H1 (cell line): ENCODE results near the gene DLX5. TPM values are rescaled to one million over a fixed set of nuclear protein-coding genes. Genes with fewer than 3 reads are reported as not detected.

Source experiments
- CTCF ChIA-PET: fragments of 300-600 bp; sonication (Branson Sonifier 250); formaldehyde crosslinking; loops from one replicate; lab custom pipeline; 2021; ENCODE audit not compliant: partially characterized antibody; lab: Charles Lee
- POLR2A ChIA-PET: fragments of 300-600 bp; sonication (Branson Sonifier 250); formaldehyde crosslinking; loops from one replicate; lab custom pipeline; 2021; ENCODE audit warnings: inconsistent platforms; ENCODE audit not compliant: partially characterized antibody; lab: Charles Lee
- DNase-seq, 2 experiments: peaks; one replicate each; pipeline versions ENCODE4 v3.0.0 to v3.0.0-alpha.2; 2010 to 2022; ENCODE audit warnings: low spot score in 2 of 2, low read depth in 1 of 2, mixed read lengths in 1 of 2
- FAIRE-seq: peaks from 2 replicates; lab custom pipeline; 2011; peaks lifted over from hg19 to GRCh38; lab: Jason Lieb, UNC
- H2AFZ ChIP-seq: 2 replicates; pipeline ENCODE4 v1.8.1; 2012; ENCODE audit warnings: low read length, inconsistent platforms
- H2AK5ac ChIP-seq: 2 replicates; pipeline ENCODE4 v1.6.1; 2013; ENCODE audit warnings: low read depth, low read length
- H2BK120ac ChIP-seq: replicated peaks from 2 replicates; pipeline ENCODE3; 2013; ENCODE audit warnings: low read depth, low read length, inconsistent platforms
- H2BK12ac ChIP-seq: 2 replicates; pipeline ENCODE4 v1.6.1; 2013; ENCODE audit warnings: low read depth, low read length
- H2BK15ac ChIP-seq: 2 replicates; pipeline ENCODE4 v1.6.1; 2013; ENCODE audit warnings: low read length
- H2BK20ac ChIP-seq: 2 replicates; pipeline ENCODE4 v1.6.1; 2013; ENCODE audit warnings: low read length
- H2BK5ac ChIP-seq: 2 replicates; pipeline ENCODE4 v1.6.1; 2013; ENCODE audit warnings: low read depth, low read length
- H3K14ac ChIP-seq: 2 replicates; pipeline ENCODE4 v1.6.1; 2013; ENCODE audit warnings: inconsistent platforms; ENCODE audit not compliant: insufficient read length
- H3K18ac ChIP-seq: 2 replicates; pipeline ENCODE4 v1.6.1; 2013; ENCODE audit warnings: low read length; ENCODE audit errors: extremely low read depth
- H3K23ac ChIP-seq: 2 replicates; pipeline ENCODE4 v1.6.1; 2013; ENCODE audit warnings: inconsistent platforms; ENCODE audit not compliant: insufficient read length
- H3K23me2 ChIP-seq: 2 replicates; pipeline ENCODE4 v1.6.1; 2013; ENCODE audit warnings: low read depth, low read length
- H3K27ac ChIP-seq: 2 replicates; pipeline ENCODE4 v1.6.1; 2011; ENCODE audit warnings: low read depth, low read length, inconsistent platforms
- H3K27me3 ChIP-seq, 4 experiments: replicated peaks in 1 of 4; 1 replicate in 1 of 4; 2 replicates in 3 of 4; pipeline versions ENCODE4 v1.6.1 to v1.8.1; 2011 to 2013; ENCODE audit warnings: low read length in 3 of 4, mild to moderate bottlenecking in 3 of 4, inconsistent platforms in 2 of 4, mixed read lengths in 2 of 4, moderate library complexity in 1 of 4; ENCODE audit not compliant: control insufficient read depth in 3 of 4, insufficient read depth in 3 of 4; ENCODE audit errors: extremely low read depth in 1 of 4
- H3K36me3 ChIP-seq, 4 experiments: 2 replicates each; pipeline versions ENCODE4 v1.6.1 to v1.8.1; 2011 to 2013; ENCODE audit warnings: mild to moderate bottlenecking in 4 of 4, low read length in 3 of 4, moderate library complexity in 2 of 4, control low read depth in 1 of 4, inconsistent platforms in 1 of 4; ENCODE audit not compliant: insufficient read depth in 4 of 4, control insufficient read depth in 2 of 4
- H3K4ac ChIP-seq: replicated peaks from 2 replicates; pipeline ENCODE3; 2013; ENCODE audit warnings: low read length, low read depth, mixed read lengths, inconsistent platforms; ENCODE audit not compliant: insufficient read length
- H3K4me1 ChIP-seq, 4 experiments: replicated peaks in 1 of 4; 1 replicate in 1 of 4; 2 replicates in 3 of 4; pipeline versions ENCODE4 v1.6.1 to v1.8.1; 2011 to 2013; ENCODE audit warnings: low read length in 3 of 4, inconsistent platforms in 2 of 4, mixed read lengths in 1 of 4; ENCODE audit not compliant: insufficient read depth in 4 of 4, control insufficient read depth in 3 of 4
- H3K4me2 ChIP-seq, 2 experiments: 2 replicates each; pipeline versions ENCODE4 v1.6.1 to v1.8.1; 2011 to 2013; ENCODE audit warnings: low read depth in 2 of 2, low read length in 2 of 2, control low read depth in 1 of 2, inconsistent platforms in 1 of 2, mild to moderate bottlenecking in 1 of 2; ENCODE audit not compliant: insufficient read depth in 1 of 2
- H3K4me3 ChIP-seq, 4 experiments: fragments of 200-600, 300-600 bp in 1 of 4; sonication (generic), shearing (Covaris generic), sonication (Bioruptor Twin) in 1 of 4; 2 replicates each; pipeline versions ENCODE4 v1.5.1 to v1.8.1; 2011 to 2016; ENCODE audit warnings: low read length in 4 of 4, low read depth in 3 of 4, control low read depth in 2 of 4, inconsistent platforms in 2 of 4, mild to moderate bottlenecking in 2 of 4, mixed read lengths in 1 of 4, moderate library complexity in 1 of 4; ENCODE audit not compliant: insufficient read depth in 2 of 4; ENCODE audit errors: extremely low read depth in 1 of 4
- H3K56ac ChIP-seq: replicated peaks from 2 replicates; pipeline ENCODE3; 2013; ENCODE audit warnings: low read depth, mild to moderate bottlenecking, mixed read lengths, low read length, inconsistent platforms; ENCODE audit not compliant: insufficient read length
- H3K79me1 ChIP-seq: 2 replicates; pipeline ENCODE4 v1.6.1; 2013; ENCODE audit warnings: low read depth, low read length, control low read depth
- H3K79me2 ChIP-seq, 2 experiments: 2 replicates each; pipeline versions ENCODE4 v1.6.1 to v1.8.1; 2012 to 2013; ENCODE audit warnings: low read length in 2 of 2, mild to moderate bottlenecking in 2 of 2, inconsistent platforms in 1 of 2; ENCODE audit not compliant: insufficient read depth in 2 of 2, control insufficient read depth in 1 of 2
- H3K9ac ChIP-seq, 4 experiments: replicated peaks in 1 of 4; 1 replicate in 1 of 4; 2 replicates in 3 of 4; pipeline versions ENCODE4 v1.6.1 to v1.8.1; 2011 to 2013; ENCODE audit warnings: low read depth in 3 of 4, low read length in 3 of 4, control low read depth in 2 of 4, mild to moderate bottlenecking in 2 of 4, moderate library complexity in 2 of 4, inconsistent platforms in 1 of 4; ENCODE audit errors: extremely low read depth in 1 of 4
- H3K9me3 ChIP-seq, 2 experiments: 2 replicates each; pipeline versions ENCODE4 v1.6.1 to v1.8.1; 2012 to 2013; ENCODE audit warnings: mild to moderate bottlenecking in 2 of 2, moderate library complexity in 2 of 2, control low read depth in 1 of 2, inconsistent platforms in 1 of 2, low read depth in 1 of 2, low read length in 1 of 2, mixed read lengths in 1 of 2; ENCODE audit not compliant: insufficient read depth in 2 of 2
- H4K20me1 ChIP-seq, 2 experiments: replicated peaks in 1 of 2; 2 replicates each; pipeline versions ENCODE3 to v1.8.1; 2011 to 2013; ENCODE audit warnings: inconsistent platforms in 2 of 2, low read length in 2 of 2, mild to moderate bottlenecking in 1 of 2; ENCODE audit not compliant: insufficient read depth in 2 of 2, control insufficient read depth in 1 of 2
- H4K5ac ChIP-seq: 2 replicates; pipeline ENCODE4 v1.6.1; 2013; ENCODE audit warnings: low read length, low read depth, mixed read lengths, inconsistent platforms; ENCODE audit not compliant: insufficient read length
- H4K8ac ChIP-seq: 2 replicates; pipeline ENCODE4 v1.8.0; 2013; ENCODE audit warnings: mild to moderate bottlenecking, moderate library complexity, low read length, inconsistent platforms; ENCODE audit not compliant: insufficient read depth; ENCODE audit errors: extremely low read depth
- H4K91ac ChIP-seq: replicated peaks from 2 replicates; pipeline ENCODE3; 2013; ENCODE audit warnings: low read length, mixed read lengths, inconsistent platforms; ENCODE audit not compliant: insufficient read length
- CREB1 ChIP-seq: IDR thresholded peaks from 2 replicates; pipeline ENCODE4 v1.6.1; 2012; ENCODE audit warnings: inconsistent platforms
- CTBP2 ChIP-seq: IDR thresholded peaks from 2 replicates; pipeline ENCODE4 v1.7.0; 2011; ENCODE audit warnings: borderline replicate concordance, mild to moderate bottlenecking, moderate library complexity, mixed read lengths, low read length; ENCODE audit not compliant: insufficient read depth, insufficient read length
- EZH2 ChIP-seq: fragments of 200-600 bp; sonication (generic); IDR thresholded peaks from 2 replicates; pipeline ENCODE4 v1.7.1; 2012; ENCODE audit warnings: low read depth, mild to moderate bottlenecking, moderate library complexity, low read length, inconsistent platforms; ENCODE audit not compliant: severe bottlenecking
- SIRT6 ChIP-seq: IDR thresholded peaks from one replicate; pipeline ENCODE4 v1.7.1; 2012; ENCODE audit warnings: low read length, inconsistent platforms
- SP1 ChIP-seq: IDR thresholded peaks from 2 replicates; pipeline ENCODE4 v1.6.1; 2011; ENCODE audit warnings: low read depth, low read length
- TBP ChIP-seq: IDR thresholded peaks from 2 replicates; pipeline ENCODE4 v1.6.1; 2011; ENCODE audit warnings: low read depth, low read length, improper control_type of control experiment
- WGBS, 2 experiments: shearing (Covaris generic) in 1 of 2; methylation state at CpG; one replicate each; pipeline versions ENCODE4 v1.1.6 to v1.1.7; 2013 to 2015; ENCODE audit warnings: low lambda C conversion rate in 2 of 2, mixed read lengths in 2 of 2, inconsistent platforms in 1 of 2, low coverage in 1 of 2, missing lambda C conversion rate in 1 of 2; ENCODE audit not compliant: insufficient replicate concordance in 2 of 2, insufficient coverage in 1 of 2, insufficient read length in 1 of 2; ENCODE audit errors: extremely low coverage in 1 of 2, missing lambda C conversion rate in 1 of 2; 5-methylcytosine and 5-hydroxymethylcytosine counted together
- polyA plus RNA-seq, 7 experiments: library from polyadenylated mRNA; depleted of rRNA in 3 of 7; stranded (reverse) in 5 of 7; unstranded in 2 of 7; fragments of >200 nt in 5 of 7; fragments of 200-250 nt in 2 of 7; gene quantifications; 1 replicate in 5 of 7; 2 replicates in 1 of 7; 4 replicates in 1 of 7; pipeline versions ENCODE4 v1.2.1 to v1.2.3, GENCODE V29; 2011 to 2013; ENCODE audit warnings: missing spikeins in 2 of 7, mixed read lengths in 2 of 7
- total RNA-seq: library from RNA; stranded (reverse); fragmentation: NEBNext Ultra II Directional; extraction: Animal tissue kit (Norgen Biotek cat#: 25700); gene quantifications from 2 replicates; pipeline ENCODE4 v1.2.1, GENCODE V29; 2021
- TF ChIP-seq, protein P1 (sequence below): IDR thresholded peaks from 2 replicates; pipeline ENCODE4 v1.6.1; 2011; ENCODE audit warnings: low read depth, mild to moderate bottlenecking, low read length; ENCODE audit not compliant: insufficient read depth
- TF ChIP-seq, protein P2 (sequence below): IDR thresholded peaks from 2 replicates; pipeline ENCODE4 v1.6.1; 2012; ENCODE audit warnings: low read length, inconsistent platforms

Gene DLX5
- total and polyA plus RNA-seq, 2 of the 8 experiments (the other 6 are each of a cell fraction or from before 2014, with no cell fraction given): not detected

DNA sequence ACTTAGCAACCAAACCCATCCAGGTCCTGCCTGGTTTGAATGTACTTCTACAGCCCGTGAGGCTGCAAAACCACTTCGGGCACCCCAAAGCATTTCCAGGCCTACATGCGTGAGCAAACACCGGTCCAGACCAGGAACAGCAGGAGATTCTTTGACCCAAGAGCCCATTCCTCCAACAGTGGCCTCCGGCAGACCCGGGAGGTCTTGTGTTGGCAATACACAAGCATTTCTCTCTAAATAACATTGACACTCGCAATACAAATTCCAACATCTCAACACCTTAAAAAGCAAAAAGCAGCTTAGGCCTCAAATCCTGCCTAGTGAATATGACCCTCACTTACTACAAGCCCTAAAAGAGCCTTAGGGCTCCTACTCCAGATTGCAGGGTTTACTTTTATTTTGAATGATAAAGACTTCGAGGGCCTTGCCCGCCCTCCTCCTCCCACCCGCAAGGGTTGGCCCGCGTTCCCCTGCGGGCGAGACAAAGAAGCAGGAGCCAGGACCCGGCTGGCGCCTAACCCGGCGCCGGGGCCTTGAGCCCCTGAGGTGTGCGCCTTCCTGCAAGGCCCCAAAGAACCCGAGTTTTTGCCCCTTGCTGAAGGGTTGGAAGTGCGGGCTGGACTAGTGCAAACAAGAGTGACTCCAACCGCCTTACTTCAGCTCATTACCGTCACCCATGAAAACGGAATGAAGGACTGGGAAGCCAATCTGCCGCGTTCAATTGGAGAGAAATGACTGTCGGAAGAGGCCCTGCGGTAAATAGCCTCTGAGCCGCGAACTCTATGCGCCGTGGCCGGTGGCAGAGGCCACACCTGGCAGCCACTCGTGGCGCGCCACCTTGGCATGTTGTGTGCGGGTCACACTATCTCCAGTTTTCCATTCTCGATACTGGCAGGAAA is 22.7 kb downstream of the DLX5 start:
- peak overlapping the region; percentile 12; the same call in 1 of the 2 replicates for H2BK15ac ChIP-seq
- CTCF ChIA-PET: interaction anchor here (1.5 to 12.6 kb wide), 7 partner anchors 9 to 26 kb away, joined by 3 to 150 read pairs (median 7); partner anchors contain the start of gene DLX5
- H2BK120ac ChIP-seq: peak overlapping the region; percentile 43
- WGBS, 2 experiments: 3% methylated on average over 39 of the region's 39 CpGs; no CpG with 5 or more reads in 1 of the 2 experiments
- H3K23me2 ChIP-seq: peaks cover 3% of the 10 kb centered on the region; the same call in 1 of the 2 replicates
- 0 out of 2 replicates have a peak overlapping the region, but pooled peaks have one; percentile 60 for H2BK12ac ChIP-seq
- POLR2A ChIA-PET: interaction anchor here (1.0 to 1.7 kb wide), 6 partner anchors 9 to 22 kb away, joined by 3 to 7 read pairs (median 4); no protein-coding TSS in a partner anchor
- no peaks in the 10 kb centered on the region for H3K79me1 ChIP-seq
- H3K4me2 ChIP-seq: peak overlapping the region; percentile 57 to 65
- H3K9me3 ChIP-seq: no peaks in the 10 kb centered on the region
- FAIRE-seq (no peak), DNase-seq (peak in 1 of 2 experiments; percentile 76)
- peaks cover 72 to 95% (median 88%) of the 10 kb centered on the region in 4 experiments for H3K27me3 ChIP-seq
- H3K79me2 ChIP-seq: no peaks in the 10 kb centered on the region
- H3K27ac ChIP-seq: no peak overlapping the region
- H4K20me1 ChIP-seq: peaks cover 14 to 38% of the 10 kb centered on the region in 2 experiments
- H2AFZ ChIP-seq: no peak overlapping the region
- H4K91ac ChIP-seq: no peak overlapping the region
- H4K8ac ChIP-seq: no peak overlapping the region; the same call in 1 of the 2 replicates
- peaks cover 0 to 2% (median 0%) of the 10 kb centered on the region in 4 experiments; a peak in 1 of 8 replicates for H3K36me3 ChIP-seq
- H4K5ac ChIP-seq: no peak overlapping the region
- H3K18ac ChIP-seq: peak overlapping the region; percentile 78
- no peak overlapping the region for H3K9ac ChIP-seq
- H3K4me3 ChIP-seq: peak overlapping the region in 3 of 4 experiments; percentile 20 to 38 (median 21); a peak in 6 of 8 replicates
- no peak overlapping the region for H3K14ac ChIP-seq
- H2AK5ac ChIP-seq: no peak overlapping the region
- peaks cover 14 to 38% (median 21%) of the 10 kb centered on the region in 4 experiments for H3K4me1 ChIP-seq
- H3K23ac ChIP-seq: no peak overlapping the region
- no peak overlapping the region for H3K4ac ChIP-seq
- H3K56ac ChIP-seq: no peak overlapping the region
- H2BK20ac ChIP-seq: 0 out of 2 replicates have a peak overlapping the region, but pooled peaks have one; percentile 15
- no peak overlapping the region for H2BK5ac ChIP-seq
- TF ChIP-seq, protein P1, sequence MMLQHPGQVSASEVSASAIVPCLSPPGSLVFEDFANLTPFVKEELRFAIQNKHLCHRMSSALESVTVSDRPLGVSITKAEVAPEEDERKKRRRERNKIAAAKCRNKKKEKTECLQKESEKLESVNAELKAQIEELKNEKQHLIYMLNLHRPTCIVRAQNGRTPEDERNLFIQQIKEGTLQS: no peak
- peak; percentile 92 for TF ChIP-seq EZH2
- 0 out of 2 replicates have a peak, but pooled peaks have one; percentile 18 for TF ChIP-seq TBP
- TF ChIP-seq SIRT6: no peak
- TF ChIP-seq CTBP2: no peak
- TF ChIP-seq, protein P2, sequence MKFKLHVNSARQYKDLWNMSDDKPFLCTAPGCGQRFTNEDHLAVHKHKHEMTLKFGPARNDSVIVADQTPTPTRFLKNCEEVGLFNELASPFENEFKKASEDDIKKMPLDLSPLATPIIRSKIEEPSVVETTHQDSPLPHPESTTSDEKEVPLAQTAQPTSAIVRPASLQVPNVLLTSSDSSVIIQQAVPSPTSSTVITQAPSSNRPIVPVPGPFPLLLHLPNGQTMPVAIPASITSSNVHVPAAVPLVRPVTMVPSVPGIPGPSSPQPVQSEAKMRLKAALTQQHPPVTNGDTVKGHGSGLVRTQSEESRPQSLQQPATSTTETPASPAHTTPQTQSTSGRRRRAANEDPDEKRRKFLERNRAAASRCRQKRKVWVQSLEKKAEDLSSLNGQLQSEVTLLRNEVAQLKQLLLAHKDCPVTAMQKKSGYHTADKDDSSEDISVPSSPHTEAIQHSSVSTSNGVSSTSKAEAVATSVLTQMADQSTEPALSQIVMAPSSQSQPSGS: no peak
- TF ChIP-seq SP1: peak; percentile 70
- TF ChIP-seq CREB1: no peak
